ENCODE measurements around the gene NFAT5.
A peak's percentile ranks its signal among the peaks of the same experiment; 100 is the strongest.
"Not testable (repeated sequence)": the region's sequence is repeated elsewhere in the genome, so short reads cannot be mapped to it uniquely, and the experiment has no call there.

Gene NFAT5

GRCh38 chr16:69553332-69553731 lies 12.4 kb upstream of the NFAT5 start:
- DNase-seq, result no peak

- DNase-seq, result no peak
These were observed 11.3 kb upstream of the NFAT5 start for GRCh38 chr16:69554495-69554894.

GRCh38 chr16:69555437-69555836 lies 10.3 kb upstream of the NFAT5 start:
- no peak for DNase-seq

- no peak for DNase-seq
These were observed 9.9 kb upstream of the NFAT5 start for GRCh38 chr16:69555867-69556266.

GRCh38 chr16:69559164-69559563 lies 6.6 kb upstream of the NFAT5 start:
- no peak for DNase-seq

GRCh38 chr16:69561367-69561766 lies 4.4 kb upstream of the NFAT5 start:
- DNase-seq, result not testable (repeated sequence)

GRCh38 chr16:69561901-69562300 lies 3.9 kb upstream of the NFAT5 start:
- DNase-seq, result no peak

GRCh38 chr16:69562813-69563212 lies 3.0 kb upstream of the NFAT5 start:
- DNase-seq, result no peak

- DNase-seq, result peak; percentile 88
These were observed 1.9 kb upstream of the NFAT5 start for GRCh38 chr16:69563605-69564580.

- no peak for DNase-seq
These were observed 708 bp upstream of the NFAT5 start for GRCh38 chr16:69564845-69565670.

GRCh38 chr16:69566240-69566980 lies 644 bp downstream of the NFAT5 start:
- DNase-seq, result no peak

- no peak for DNase-seq
These were observed 1.4 kb downstream of the NFAT5 start for GRCh38 chr16:69566981-69567680.

- no peak for DNase-seq
These were observed 2.9 kb downstream of the NFAT5 start for GRCh38 chr16:69568676-69569075.

- DNase-seq, result not testable (repeated sequence)
These were observed 13.0 kb downstream of the NFAT5 start for GRCh38 chr16:69578771-69579170.

GRCh38 chr16:69579783-69580481 lies 14.2 kb downstream of the NFAT5 start:
- DNase-seq, result no peak

- no peak for DNase-seq
These were observed 15.5 kb downstream of the NFAT5 start for GRCh38 chr16:69581297-69581696.

GRCh38 chr16:69584493-69584892 lies 18.7 kb downstream of the NFAT5 start:
- DNase-seq, result not testable (repeated sequence)

- no peak for DNase-seq
These were observed 23.9 kb downstream of the NFAT5 start for GRCh38 chr16:69589434-69590269.

GRCh38 chr16:69590590-69590989 lies 24.8 kb downstream of the NFAT5 start:
- DNase-seq, result no peak

- DNase-seq, result no peak
These were observed 28.0 kb downstream of the NFAT5 start for GRCh38 chr16:69593751-69594255.

Measured in CD4-positive, alpha-beta T cell treated with Interleukin-4 for 4 hours (primary cell).